NCI-H2107 (cell line): ENCODE measurements around the gene ARHGAP26.

Experiments
- DNase-seq: peaks from one replicate; lab custom pipeline; 2025; lab: John Stamatoyannopoulos, UW

The ARHGAP26 gene

DNA sequence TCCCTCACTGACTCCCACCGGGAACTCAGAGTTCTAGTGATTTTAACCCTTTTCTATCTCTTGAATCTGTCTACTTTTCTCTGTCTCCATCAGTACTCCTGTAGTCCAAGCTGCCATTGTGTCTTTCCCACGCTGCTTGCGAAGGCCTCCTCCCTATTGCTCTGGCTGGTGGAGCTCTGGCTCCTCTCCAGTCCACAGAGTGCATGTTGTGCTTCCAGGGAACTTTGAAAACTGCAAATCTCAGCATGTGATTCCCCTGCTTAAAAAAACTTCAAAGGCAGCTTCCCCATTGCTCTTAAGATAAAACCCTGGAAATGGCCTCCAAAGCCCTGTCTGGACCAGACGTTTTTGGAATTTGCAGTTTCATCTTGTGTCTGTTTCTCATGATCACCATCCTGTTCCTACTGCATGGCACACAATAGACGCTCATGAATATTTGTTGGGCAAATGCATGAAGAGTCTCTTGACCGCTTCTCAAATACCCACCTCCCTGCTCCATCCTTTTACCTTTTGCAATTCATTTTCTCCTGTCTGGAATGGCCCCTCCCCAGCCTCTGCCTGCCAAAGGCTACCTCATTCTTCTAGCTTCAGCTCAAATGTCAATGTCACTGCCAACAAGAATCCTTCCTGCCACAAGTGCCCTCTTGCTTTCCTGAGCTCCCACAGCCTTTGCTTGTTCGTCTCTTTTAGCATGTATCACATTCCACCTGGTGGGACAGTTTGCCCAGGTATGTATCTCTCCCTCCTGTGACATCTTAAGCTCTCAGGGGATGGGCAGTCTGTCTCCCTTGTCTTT is 293.2 kb downstream of the ARHGAP26 start:
- peak; percentile 11 for DNase-seq

DNA sequence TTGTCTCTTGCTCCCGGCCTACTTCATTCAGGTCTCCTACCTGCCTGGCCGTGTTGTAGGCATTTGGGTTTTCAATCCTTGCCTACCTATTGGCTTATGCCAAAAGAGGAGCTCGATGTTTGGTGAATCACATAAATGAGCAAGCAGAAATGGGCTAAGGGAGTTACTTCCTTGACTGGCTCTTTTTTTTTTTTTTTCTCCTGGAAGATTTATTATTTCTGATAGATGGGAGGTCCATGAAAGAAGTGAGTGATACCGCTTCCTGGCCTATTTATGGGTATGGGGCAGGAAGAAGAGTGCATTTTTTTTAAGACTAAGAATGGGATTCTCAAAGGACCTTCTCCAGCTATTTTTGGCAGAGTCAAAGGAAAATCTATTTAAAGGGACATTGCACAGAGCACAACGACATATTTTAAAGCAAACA is 294.1 kb downstream of the ARHGAP26 start:
- no peak for DNase-seq

DNA sequence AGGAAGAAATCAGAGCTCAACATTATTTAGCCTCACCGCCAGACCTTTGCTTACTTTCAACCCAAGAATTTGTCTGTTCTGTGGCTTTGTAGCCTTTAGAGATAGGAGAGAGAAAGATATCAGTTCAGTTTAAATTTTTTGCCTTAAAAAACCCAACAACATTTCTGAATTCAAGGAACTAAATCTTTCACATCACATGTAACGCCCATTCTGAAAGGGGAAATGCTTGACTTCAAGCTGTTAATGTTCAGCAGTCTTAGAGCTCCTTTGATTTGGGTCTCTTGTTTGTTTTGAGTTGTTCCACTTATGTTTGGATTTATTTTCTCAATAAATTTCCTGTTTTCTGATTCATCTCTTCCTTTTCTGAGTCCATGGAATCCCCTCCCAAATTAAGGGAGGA is 294.5 kb downstream of the ARHGAP26 start:
- DNase-seq = no peak

DNA sequence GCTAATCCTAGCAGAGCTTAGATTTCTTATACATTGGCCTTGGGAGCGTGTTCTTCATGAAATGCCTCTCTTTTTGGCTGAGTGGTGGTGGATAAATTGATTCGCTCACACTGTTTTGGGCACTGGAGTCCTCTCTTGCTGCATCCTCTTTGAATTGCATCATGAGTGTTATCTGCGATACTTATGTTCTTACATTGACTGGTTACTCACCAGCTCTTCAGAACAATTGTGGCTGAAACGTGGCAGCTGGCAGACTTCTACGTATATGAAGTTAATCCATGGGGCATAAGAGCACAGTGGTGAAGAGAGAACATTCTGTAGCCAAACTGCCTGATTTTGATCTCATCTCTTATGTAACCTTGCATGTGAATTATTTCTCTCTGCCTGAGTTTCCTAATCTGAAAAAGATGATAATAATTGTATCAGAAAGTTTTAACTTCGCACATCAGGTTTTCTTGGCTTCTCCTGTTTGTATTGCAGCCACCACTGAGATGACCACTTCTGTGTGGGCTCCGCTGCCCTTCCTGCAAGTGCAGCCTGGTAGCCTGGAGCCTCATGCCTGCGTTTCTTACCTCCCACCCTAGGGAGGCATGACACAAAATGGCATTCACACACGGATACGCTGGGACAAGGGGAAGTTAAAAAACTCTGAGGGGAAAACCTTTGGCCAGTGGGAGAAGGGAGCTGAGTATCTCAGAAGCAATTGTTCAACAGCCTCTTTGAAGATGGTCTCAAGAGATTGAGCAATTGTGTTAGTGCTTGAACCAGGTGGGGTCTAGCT is 295.2 kb downstream of the ARHGAP26 start:
- DNase-seq = no peak

DNA sequence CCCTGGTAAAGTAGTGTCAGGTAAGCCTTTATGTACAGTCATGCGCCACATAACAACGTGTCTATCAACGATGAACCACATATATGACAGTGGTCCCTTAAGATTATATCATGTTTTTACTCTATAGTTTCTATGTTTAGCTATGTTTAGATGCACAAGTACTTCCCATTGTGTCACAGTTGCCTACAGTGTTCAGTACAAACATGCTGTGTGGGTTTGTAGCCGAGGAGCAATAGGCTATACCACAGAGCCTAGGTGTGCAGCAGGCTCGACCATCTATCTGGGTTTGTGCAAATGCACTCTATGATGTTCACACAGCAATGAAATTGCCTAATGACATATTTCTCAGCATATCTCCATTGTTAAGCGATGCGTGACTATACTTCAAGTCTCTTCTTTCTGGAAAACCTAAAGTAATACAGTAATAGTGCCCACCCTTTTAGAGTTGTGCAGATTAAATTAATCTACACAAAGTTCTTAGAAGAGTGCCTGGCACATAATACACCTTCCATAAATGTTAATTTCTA is 295.9 kb downstream of the ARHGAP26 start:
- DNase-seq = no peak

DNA sequence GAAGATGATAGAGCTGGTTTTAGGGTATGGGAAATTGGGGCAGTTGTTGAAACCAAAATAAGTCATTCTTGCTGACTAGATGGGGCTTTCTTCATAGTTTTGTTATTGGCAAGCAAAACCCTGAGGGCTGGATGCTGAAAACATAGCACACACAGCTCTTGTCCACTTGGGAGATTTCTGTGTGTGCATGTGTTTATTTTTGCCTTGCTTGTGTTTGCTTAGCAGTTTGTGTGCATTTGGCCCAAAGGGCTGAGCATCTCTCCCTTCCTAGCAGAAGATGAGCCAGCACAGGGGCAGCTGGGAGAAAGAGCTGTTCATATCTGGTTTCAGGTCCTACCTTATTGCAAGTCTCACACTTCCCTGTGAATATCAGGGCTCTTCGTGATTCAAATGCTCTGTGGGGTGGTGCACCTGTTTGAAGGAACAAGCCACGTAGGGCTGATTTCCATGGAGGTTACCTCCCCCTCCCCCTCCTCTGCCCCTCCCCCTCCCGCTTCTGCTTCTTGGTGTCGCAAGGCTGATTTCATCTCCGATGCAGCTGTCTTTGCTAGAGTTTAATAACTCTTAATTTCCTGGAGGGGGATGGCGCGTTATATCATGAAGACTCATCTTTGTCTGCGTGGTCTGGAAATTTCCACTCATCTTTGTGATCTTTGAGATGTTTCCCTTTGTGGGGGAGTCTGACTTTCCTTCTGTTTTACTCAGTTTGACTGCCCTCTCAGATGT is 296.5 kb downstream of the ARHGAP26 start:
- no peak for DNase-seq

DNA sequence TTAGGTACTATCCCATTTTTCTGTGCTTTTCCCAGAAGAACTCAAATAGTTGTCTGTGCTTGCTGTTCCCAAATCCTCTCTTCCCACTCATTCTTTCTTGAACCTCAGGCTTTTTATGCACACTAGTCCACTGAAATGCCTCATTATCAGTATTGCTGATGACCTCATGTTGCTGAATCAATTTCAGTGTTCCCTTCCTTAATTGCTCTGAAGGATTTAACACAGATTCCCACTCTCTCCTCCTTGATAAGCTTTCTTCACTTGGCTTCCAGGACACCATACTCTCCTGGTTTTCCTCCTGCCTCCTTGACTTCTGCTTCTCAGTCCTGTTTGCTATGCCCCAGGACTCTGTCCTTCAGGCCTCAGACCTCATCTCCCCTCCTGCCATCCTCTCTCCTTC is 298.5 kb downstream of the ARHGAP26 start:
- no peak for DNase-seq

DNA sequence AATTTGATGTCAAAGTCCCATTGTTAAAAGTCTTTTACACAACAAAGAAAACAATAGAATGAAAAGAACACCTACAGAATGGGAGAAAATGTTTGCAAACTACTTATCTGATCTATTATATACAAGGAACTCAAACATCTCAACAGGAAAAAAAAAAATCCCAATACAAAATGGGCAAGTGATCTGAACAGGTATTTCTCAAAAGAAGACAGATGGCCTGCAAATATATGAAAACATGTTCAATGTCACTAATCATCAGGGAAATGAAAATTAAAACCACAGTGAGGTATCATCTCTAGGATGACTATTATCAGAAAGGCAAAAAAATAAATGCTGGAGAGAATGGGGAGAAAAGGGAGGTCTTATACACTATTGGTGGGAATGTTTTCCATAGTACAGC is 301.8 kb downstream of the ARHGAP26 start:
- DNase-seq = no peak

DNA sequence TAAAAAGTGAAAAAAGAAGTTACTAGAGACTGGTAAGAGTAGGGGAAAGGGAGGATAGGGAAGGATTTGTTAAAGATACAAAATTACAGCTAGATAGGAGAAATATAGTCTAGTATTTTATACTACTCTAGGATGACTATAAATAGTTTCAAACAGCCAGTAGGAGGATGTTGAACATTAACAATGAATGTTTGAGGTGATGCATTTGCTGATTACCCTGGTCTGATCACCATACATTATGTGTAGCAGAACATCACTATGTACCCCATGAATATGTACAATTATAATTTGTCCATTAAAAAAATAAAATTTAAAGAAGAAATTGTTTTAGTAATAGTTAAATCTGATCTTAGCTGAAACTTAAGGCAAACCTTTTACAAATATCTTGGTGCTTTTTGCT is 302.6 kb downstream of the ARHGAP26 start:
- DNase-seq = no peak

DNA sequence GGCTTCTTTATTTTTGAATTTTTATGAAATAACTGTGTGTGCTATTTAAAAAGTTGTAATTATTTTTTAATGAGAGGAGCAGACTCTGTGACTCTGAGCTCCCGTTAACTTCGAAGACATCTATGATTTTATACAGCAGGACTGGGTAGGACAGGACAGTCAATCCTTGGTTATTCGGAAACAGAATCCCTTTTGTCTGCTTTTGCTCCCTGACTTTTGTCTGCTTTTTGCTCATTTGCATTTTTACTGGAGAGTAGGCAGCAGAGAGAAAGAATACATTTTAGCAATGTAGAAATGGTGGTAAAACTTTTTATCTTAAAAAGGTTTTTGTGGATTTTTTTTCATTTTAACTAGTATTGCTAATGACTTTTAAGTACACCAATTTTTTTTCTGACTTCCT is 303.6 kb downstream of the ARHGAP26 start:
- DNase-seq = no peak

DNA sequence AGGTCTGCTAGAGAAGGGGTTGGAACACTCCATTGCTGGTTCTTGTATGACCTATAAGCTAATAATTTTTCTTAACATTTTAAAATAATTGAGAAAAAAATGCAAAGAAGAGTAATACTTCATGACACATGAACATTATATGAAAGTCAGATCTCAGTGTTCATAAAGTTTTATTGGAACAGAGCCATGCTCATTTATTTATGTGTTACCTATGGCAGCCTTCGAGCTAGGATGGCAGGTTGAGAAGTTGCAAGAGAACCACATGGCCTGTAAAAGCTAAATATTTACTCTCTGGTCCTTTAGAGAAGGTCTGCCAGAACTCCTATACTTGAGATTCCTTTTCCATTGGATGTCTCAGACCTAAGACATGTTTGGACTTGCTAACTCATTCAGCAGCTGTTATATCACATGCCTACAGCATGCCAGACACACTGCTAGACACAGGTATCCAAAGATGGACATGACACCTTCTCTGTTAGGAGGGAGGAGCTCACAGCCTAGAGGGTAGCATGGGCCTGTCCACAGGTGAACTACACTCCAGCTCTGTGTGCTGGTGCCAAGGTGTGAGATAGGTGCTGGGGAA is 304.3 kb downstream of the ARHGAP26 start:
- no peak for DNase-seq

DNA sequence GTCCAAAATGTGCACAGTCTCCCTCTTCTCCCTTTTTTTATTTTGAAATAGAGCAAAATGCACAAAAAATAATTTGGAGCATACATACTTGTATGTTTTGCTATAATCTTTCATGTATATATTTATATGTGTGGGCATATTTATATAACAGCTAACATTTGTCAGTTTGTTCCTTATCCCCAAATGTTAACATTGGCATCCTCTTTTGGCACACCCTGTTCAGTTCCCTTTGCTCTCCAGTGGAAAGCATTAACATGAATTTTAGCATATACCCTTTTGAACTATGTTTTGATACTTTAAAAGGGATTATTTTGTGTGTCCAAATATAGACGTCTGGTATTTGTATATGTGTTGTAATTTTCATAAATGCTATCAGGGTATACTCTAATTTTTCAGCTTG is 306.2 kb downstream of the ARHGAP26 start:
- no peak for DNase-seq

DNA sequence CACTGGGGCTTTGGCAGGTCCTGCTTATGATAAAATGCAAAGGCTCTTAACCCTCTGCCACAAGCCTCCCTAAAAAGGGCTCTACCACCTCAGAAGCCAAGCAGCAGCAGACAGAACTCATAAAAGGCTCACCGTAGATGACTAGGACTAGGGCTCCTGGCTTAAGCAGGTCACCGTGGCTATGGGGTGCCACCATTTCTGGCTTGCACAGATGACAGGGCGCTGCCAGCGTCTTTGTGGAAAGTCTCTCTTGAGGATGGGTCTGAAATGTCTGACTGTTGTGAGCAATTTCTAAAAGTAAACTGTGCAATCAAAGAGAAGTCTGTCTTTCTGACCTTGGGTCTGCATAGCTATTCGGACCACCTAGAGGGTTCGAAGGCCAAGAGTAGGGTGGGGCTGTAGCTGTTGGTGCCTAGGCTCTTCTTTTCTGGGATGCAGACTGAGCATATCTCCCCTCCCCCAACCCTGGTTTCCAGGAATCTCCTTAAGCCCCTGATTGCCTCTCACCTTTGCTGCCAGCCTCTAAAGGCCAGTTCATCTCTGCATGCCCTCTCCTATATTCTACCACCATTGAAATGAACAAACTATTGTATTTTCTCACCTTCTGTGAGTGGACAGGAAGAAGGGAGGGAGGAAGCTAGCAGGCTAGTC is 307.4 kb downstream of the ARHGAP26 start:
- DNase-seq = no peak

DNA sequence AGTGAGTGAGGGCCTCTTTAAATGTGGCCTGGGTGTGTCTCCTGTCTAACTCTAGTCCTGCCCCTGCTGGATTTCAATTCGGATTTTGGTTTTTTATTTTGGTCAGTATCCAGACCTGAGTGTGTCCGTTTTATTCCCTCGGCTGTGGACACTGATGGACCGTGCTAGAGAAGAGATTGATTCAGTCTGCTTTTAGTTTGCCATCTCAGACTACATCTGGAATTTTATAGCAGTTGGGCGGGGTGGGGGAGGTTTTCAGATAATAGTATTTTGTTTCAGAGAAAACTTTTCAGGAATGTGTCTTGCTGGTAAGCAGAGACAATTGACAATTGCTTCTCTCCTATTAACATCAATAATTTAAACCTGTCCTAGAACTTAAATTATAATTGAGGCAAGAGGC is 308.1 kb downstream of the ARHGAP26 start:
- DNase-seq = no peak

DNA sequence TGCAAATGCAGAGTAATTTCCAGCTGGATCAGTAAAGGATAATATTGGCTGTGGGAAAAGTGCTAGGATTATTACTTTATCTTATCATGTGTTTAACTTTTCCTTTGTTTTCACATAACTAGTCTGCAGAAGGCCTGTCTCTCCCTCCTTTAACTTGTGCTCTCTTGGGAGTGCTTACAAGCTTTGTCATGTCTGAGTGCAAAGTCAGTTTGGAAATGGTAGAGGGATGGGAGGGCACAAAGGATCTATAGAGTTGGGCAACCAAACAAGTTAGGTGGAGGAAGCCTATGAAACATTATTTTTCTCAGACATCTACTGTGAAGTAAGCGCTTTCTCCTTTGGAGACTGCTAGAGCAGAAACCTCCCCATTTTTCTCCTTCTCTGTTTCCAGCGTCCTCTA is 308.8 kb downstream of the ARHGAP26 start:
- DNase-seq = no peak

DNA sequence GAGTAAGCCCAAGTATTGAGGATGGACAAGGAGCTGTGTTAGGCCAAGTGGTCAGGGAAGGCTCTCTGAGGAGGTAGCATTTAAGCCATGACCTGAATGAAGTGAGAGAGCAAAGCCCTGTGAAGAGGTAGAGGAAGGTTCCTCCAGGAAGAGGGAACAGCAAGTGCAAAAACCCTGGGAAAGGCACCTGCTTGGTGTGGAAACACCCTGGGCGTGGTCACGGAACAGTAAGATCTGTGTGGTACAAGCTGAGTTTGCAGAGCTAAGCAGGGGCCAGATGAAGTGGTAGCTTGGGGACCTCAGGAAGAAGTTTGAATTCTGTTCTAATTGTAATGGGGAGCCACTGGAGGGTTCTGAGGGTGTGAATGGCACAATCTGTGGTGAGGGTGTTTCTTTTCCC is 310.2 kb downstream of the ARHGAP26 start:
- no peak for DNase-seq

DNA sequence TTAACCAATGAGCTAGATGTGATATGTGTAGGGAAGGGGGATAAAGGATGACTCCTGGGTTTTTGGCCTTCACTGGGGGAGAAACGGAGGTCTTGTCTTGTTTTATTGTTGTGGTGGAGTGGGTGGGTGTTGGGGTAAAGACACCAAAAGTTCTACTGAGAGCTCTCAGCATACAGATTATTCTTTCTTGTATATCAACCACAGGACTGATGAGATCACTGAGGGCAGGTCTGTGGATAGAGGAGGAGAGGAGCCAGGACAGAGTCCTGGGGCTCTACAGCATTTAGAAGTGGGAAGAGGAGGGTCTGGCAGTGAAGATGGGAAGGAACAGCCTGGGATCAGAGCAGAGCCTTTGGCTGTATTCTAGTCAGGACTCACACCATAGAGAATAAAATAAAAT is 310.8 kb downstream of the ARHGAP26 start:
- DNase-seq = no peak

DNA sequence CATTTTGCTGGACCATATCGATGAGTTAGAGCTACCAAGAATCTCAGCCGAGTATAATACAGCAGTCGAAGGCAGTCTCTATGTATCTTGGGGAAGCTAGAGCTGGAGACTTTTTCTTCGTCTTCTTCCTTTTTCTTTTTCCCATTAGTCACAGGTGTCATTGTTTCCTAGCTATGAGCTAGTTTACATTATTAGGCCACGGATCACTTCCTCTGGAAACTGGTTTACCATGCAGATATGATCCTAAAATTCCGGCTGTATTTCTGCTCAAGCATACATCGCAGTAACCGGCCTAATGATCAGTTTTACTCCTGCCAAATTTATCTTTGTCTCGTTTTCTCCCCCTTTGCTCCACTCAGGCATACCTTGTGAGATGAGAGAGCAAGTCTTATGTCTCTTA is 312.8 kb downstream of the ARHGAP26 start:
- no peak for DNase-seq

DNA sequence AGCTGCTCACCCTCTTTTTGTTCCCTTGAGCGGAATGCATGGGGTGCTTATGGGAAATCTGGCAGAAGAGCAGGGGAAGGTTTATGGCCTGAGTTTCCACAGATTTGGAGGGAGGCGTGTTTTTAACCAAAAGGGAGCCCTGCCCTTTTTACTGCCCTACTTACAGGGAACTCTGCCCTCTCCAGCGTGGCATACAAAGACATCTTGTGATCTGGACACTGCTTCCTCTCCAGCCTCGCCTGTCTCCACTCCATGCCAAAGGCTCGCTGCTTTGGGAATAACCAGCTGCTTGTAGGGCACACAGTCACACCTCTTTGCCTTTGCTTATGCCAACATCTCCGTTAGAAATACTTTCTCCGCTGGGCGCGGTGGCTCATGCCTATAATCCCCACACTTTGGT is 314.2 kb downstream of the ARHGAP26 start:
- DNase-seq = no peak

DNA sequence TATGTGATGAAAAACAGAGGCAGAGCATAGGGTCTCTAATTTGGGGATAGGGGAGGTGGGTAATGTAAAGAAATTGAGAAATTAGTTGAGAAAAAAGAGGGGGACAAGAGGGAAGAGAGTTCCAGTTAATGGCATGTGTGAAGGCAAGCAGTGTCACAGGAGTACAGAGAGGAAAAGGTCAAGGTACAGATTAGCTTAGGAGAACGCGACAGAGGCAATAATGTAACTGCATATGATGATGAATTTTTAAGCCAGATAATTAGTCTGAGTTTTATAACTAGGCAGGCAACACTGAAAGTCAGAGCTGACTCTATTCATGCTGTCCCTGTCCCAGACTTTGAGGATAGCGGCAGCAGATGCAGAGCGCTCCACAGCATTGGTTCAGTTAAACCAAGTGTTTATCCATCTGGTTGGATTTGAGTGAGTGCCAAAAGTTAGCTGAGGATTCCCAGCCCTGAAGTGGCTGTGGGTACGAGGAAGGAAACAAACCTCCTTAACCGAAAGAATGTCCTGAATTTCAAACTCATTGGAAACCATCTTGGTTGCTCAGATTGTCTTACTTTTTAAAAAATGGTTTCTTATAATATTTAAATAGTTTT is 315.2 kb downstream of the ARHGAP26 start:
- DNase-seq = no peak

DNA sequence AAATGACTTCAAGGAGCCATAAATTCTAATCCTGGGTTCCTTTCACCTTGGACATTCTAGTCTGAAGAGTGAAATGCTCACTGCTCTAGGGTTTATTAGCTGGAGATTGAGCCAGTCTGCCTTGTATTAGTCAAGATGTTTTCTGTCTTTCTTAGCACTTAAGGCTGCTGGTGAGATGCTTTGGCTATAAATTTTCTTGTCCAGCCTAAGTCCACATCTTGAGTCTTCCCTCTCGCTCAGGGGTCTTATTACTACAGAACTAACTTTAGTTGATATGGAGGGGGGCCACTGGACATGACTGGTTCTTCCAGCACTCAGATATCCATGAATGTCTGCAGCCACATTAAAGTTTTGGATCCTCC is 316.4 kb downstream of the ARHGAP26 start:
- DNase-seq = no peak
